Gastrocnemius medialis (tissue), 4 donors: ENCODE data around the gene MPRIP. TPM values are rescaled to one million over a fixed set of nuclear protein-coding genes. Genes with fewer than 3 reads are reported as not detected.

Source experiments
- ATAC-seq, 2 donors: fragments of 150-250 bp; one replicate each; pipeline ENCODE4 v1.9.1; 2016
- DNase-seq, 2 donors: peaks; one replicate each; pipeline ENCODE4 v3.0.0-alpha.2; 2019
- H3K27ac ChIP-seq, 4 donors: fragments of 200-600 bp; sonication (generic); 1 replicate in 1 of 4; 2 replicates in 3 of 4; pipeline ENCODE4 v1.5.1; 2016 to 2018; ENCODE audit warnings: mild to moderate bottlenecking in 2 of 4, moderate library complexity in 1 of 4
- H3K27me3 ChIP-seq, 3 donors: fragments of 200-600 bp; sonication (generic) in 2 of 3; 1 replicate in 1 of 3; 2 replicates in 2 of 3; pipeline versions ENCODE4 v1.5.1 to v1.6.0; 2016 to 2019; ENCODE audit warnings: mild to moderate bottlenecking in 1 of 3, moderate library complexity in 1 of 3
- H3K36me3 ChIP-seq, 2 donors: fragments of 200-600 bp; sonication (generic) in 1 of 2; one replicate each; pipeline ENCODE4 v1.5.1; 2017 to 2018
- H3K4me1 ChIP-seq, 2 donors: fragments of 200-600 bp; sonication (generic) in 1 of 2; one replicate each; pipeline ENCODE4 v1.5.1; 2016 to 2017; ENCODE audit warnings: mild to moderate bottlenecking in 2 of 2
- H3K4me3 ChIP-seq, 4 donors: fragments of 200-600 bp; sonication (generic) in 3 of 4; 1 replicate in 1 of 4; 2 replicates in 3 of 4; pipeline ENCODE4 v1.5.1; 2016 to 2019; ENCODE audit warnings: mild to moderate bottlenecking in 2 of 4
- H3K9me3 ChIP-seq, 3 donors: fragments of 200-600 bp; sonication (generic) in 2 of 3; 1 replicate in 1 of 3; 2 replicates in 2 of 3; pipeline ENCODE4 v1.5.1; 2016 to 2019
- CTCF ChIP-seq, 5 experiments: fragments of 450-650 bp in 3 of 5; fragments of 200-600 bp in 2 of 5; sonication (generic) in 2 of 5; IDR thresholded peaks in 4 of 5; conservative IDR thresholded peaks in 1 of 5; 1 replicate in 4 of 5; 2 replicates in 1 of 5; pipeline ENCODE4 v1.5.1; 2016 to 2019; ENCODE audit warnings: antibody characterized with exemption in 5 of 5, mild to moderate bottlenecking in 3 of 5, moderate library complexity in 3 of 5
- POLR2A ChIP-seq, 2 donors: fragments of 450-650 bp; IDR thresholded peaks; one replicate each; pipeline ENCODE4 v1.6.1; 2017; ENCODE audit warnings: antibody characterized with exemption in 2 of 2, mild to moderate bottlenecking in 2 of 2, moderate library complexity in 2 of 2
- in situ Hi-C, 4 donors: fragments of 200-750 bp; cut with MboI; loops; one replicate each; pipeline versions ENCODE4 v1.15.0 to v1.8.0; 2017; ENCODE audit warnings: low sequenced_read_pairs in 4 of 4
- intact Hi-C: fragments of 100-400 bp; cut with DNase I; formaldehyde crosslinking; loops from one replicate; pipeline ENCODE4 v1.15.1; 2023; ENCODE audit warnings: low total_unique reads
- total RNA-seq, 4 donors: library from RNA; depleted of rRNA; stranded (reverse); fragments of >200 nt; gene quantifications; one replicate each; pipeline versions ENCODE4 v1.1.0 to v1.2.3, GENCODE V29; 2016

MPRIP gene
- total RNA-seq, 4 donors from 2014 or later: 71.1 to 127 (median 124) TPM

GRCh38 chr17:17221329-17221728 is 179.1 kb downstream of the MPRIP start:
- no peaks in the 10 kb centered on the region for H3K4me1 ChIP-seq
- TF ChIP-seq CTCF (IDR thresholded peaks at IDR 0.05 in 4 of 5, conservative IDR thresholded peaks at IDR 0.05 in 1 of 5) (no peak), POLR2A (IDR thresholded peaks at IDR 0.05) (no peak)
- no peaks in the 10 kb centered on the region for H3K27me3 ChIP-seq
- intact Hi-C loops (no loop called here), in situ Hi-C loops (no loop called here)
- no peak overlapping the region for H3K27ac ChIP-seq
- H3K36me3 ChIP-seq: peaks cover 0 to 98% of the 10 kb centered on the region in 2 donors
- no peaks in the 10 kb centered on the region for H3K9me3 ChIP-seq
- no peak for ATAC-seq
- no peak for DNase-seq
- H3K4me3 ChIP-seq: no peak overlapping the region

- no peak for DNase-seq
- Histone ChIP-seq H3K4me3 (no peak overlapping the region), H3K4me1 (peaks cover 4 to 10% of the 10 kb centered on the region in 2 donors), H3K27me3 (no peaks in the 10 kb centered on the region), H3K27ac (no peak overlapping the region), H3K36me3 (peaks cover 0 to 98% of the 10 kb centered on the region in 2 donors), H3K9me3 (no peaks in the 10 kb centered on the region)
- in situ Hi-C loops: no loop called here
- TF ChIP-seq CTCF (IDR thresholded peaks at IDR 0.05 in 4 of 5, conservative IDR thresholded peaks at IDR 0.05 in 1 of 5) (no peak), POLR2A (IDR thresholded peaks at IDR 0.05) (no peak)
- ATAC-seq: no peak
- intact Hi-C loops: no loop called here
Observed at GRCh38 chr17:17223736-17224135, 181.5 kb downstream of the MPRIP start.

- H3K27ac ChIP-seq: no peak overlapping the region
- no peak for TF ChIP-seq POLR2A (IDR thresholded peaks at IDR 0.05)
- TF ChIP-seq CTCF (IDR thresholded peaks at IDR 0.05 in 4 of 5, conservative IDR thresholded peaks at IDR 0.05 in 1 of 5): no peak
- peaks cover 0 to 98% of the 10 kb centered on the region in 2 donors for H3K36me3 ChIP-seq
- H3K9me3 ChIP-seq: no peaks in the 10 kb centered on the region
- H3K4me1 ChIP-seq: peaks cover 8 to 14% of the 10 kb centered on the region in 2 donors
- no peak for DNase-seq
- no peak for ATAC-seq
- intact Hi-C loops (no loop called here), in situ Hi-C loops (no loop called here)
- H3K27me3 ChIP-seq: no peaks in the 10 kb centered on the region
- no peak overlapping the region for H3K4me3 ChIP-seq
Observed at GRCh38 chr17:17224137-17224536, 181.9 kb downstream of the MPRIP start.

GRCh38 chr17:17225901-17226300 is 183.6 kb downstream of the MPRIP start:
- no peaks in the 10 kb centered on the region for H3K27me3 ChIP-seq
- in situ Hi-C loops (no loop called here), intact Hi-C loops (no loop called here)
- H3K9me3 ChIP-seq: no peaks in the 10 kb centered on the region
- H3K27ac ChIP-seq: no peak overlapping the region
- no peak overlapping the region for H3K4me3 ChIP-seq
- no peak for TF ChIP-seq POLR2A (IDR thresholded peaks at IDR 0.05)
- H3K36me3 ChIP-seq: peaks cover 0 to 97% of the 10 kb centered on the region in 2 donors
- DNase-seq: no peak
- H3K4me1 ChIP-seq: peaks cover 19 to 27% of the 10 kb centered on the region in 2 donors
- ATAC-seq: no peak

- no peaks in the 10 kb centered on the region for H3K9me3 ChIP-seq
- H3K36me3 ChIP-seq: peaks cover 0 to 97% of the 10 kb centered on the region in 2 donors
- no peak overlapping the region for H3K27ac ChIP-seq
- no peak for DNase-seq
- no peak overlapping the region for H3K4me3 ChIP-seq
- in situ Hi-C loops (no loop called here), intact Hi-C loops (no loop called here)
- no peak for ATAC-seq
- H3K4me1 ChIP-seq: peaks cover 19 to 27% of the 10 kb centered on the region in 2 donors
- TF ChIP-seq POLR2A (IDR thresholded peaks at IDR 0.05) (no peak), CTCF (IDR thresholded peaks at IDR 0.05 in 4 of 5, conservative IDR thresholded peaks at IDR 0.05 in 1 of 5) (no peak)
- no peaks in the 10 kb centered on the region for H3K27me3 ChIP-seq
Observed at GRCh38 chr17:17226451-17227265, 184.4 kb downstream of the MPRIP start.
